Stimulated activated CD4-positive, alpha-beta T cell treated with anti-CD3 and anti-CD28 coated beads, Interleukin-2, amount 100 ng/mL, for 48 hours (primary cell): ENCODE data around the gene CD83.
A peak's percentile ranks its signal among the peaks of the same experiment; 100 is the strongest.
"Not testable (repeated sequence)": the region's sequence is repeated elsewhere in the genome, so short reads cannot be mapped to it uniquely, and the experiment has no call there.

ENCODE experiments used
- DNase-seq, 2 donors: peaks; one replicate each; pipeline ENCODE4 v3.0.0-alpha.2; 2020

Gene CD83, protein sequence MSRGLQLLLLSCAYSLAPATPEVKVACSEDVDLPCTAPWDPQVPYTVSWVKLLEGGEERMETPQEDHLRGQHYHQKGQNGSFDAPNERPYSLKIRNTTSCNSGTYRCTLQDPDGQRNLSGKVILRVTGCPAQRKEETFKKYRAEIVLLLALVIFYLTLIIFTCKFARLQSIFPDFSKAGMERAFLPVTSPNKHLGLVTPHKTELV

DNA sequence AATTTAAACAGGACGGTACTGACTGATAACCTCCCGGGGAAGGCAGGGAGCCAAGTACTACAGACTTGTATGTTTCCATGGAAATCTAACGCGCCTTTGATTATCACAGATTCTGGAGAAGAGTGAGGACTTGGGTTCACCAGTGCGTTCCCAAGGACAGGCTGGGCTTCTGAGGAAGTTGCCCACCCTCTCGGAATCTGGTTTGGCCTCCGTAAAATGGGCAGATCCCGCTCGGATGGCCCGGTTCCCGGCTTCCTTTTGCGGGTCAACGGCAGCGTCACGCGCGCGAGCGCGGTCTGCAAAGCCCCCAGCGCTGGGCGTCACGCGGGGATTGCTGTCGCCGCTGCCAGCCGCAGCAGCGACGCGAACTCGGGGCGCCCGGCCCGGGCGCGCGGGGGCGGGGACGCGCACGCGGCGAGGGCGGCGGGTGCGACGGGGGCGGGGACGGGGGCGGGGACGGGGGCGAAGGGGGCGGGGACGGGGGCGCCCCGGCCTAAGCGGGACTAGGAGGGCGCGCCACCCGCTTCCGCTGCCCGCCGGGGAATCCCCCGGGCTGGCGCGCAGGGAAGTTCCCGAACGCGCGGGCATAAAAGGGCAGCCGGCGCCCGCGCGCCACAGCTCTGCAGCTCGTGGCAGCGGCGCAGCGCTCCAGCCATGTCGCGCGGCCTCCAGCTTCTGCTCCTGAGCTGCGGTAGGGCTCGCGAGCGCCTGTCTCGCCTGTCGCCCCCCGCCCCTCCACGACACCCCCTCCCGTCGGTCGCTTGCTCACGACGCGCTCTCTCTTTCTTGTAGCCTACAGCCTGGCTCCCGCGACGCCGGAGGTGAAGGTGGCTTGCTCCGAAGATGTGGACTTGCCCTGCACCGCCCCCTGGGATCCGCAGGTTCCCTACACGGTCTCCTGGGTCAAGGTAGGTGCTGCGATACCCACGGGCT lies at the start of gene CD83:
CD83 (plus strand) TSS at position 615 of the 933 bp plus-strand sequence; CDS start at position 655, 40 bp downstream.
- peak; percentile 60 to 65 for DNase-seq

DNA sequence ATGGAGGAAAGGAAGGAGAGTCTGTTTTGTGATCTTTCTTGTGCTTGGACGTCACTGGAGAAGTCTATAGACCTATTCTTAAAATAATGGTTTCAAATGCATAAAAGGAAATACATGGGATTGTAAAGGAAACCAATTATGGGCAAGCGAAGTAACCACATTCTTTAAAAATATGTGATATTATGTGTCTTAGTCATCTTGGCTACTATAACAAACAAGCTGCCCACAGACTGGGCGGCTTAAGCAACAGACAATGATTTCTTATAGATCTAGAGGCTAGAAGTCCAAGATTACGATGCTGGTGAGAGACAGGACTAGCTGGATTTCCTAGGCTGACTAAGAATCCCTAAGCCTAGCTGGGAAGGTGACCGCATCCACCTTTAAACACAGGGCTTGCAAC lies 49.4 kb upstream of the CD83 start:
- no peak for DNase-seq

DNA sequence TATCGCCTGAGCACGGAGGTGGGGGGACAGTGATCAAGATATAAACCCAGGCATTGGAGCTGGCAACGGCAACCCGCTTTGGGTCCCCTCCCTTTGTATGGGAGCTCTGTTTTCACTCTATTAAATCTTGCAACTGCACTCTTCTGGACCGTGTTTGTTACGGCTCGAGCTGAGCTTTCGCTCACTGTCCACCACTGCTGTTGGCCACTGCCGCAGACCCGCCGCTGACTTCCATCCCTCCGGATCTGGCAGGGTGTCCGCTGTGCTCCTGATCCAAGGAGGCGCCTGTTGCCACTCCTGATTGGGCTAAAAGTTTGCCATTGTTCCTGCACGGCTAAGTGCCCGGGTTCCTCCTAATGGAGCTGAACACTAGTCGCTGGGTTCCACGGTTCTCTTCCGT lies 48.9 kb upstream of the CD83 start:
- no peak for DNase-seq

DNA sequence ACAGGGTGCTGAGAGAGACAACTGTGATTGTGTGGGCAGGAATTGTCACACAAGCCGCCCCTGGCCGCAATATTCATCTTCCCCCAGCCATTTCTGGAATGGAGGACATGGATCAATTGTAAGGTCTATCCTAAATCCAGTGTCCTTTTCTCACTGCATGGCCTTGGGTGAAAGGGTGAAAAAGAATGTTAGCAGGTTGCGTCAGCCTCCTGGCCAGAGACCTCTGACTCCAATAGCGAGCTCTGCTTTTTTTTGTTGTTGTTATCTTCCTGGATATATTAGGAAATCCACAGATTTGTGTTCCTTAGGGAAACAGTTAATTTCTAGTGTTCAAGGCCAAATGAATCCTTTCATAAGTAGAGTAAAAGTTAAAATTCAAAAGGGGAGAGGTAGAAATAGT lies 47.1 kb upstream of the CD83 start:
- no peak for DNase-seq

DNA sequence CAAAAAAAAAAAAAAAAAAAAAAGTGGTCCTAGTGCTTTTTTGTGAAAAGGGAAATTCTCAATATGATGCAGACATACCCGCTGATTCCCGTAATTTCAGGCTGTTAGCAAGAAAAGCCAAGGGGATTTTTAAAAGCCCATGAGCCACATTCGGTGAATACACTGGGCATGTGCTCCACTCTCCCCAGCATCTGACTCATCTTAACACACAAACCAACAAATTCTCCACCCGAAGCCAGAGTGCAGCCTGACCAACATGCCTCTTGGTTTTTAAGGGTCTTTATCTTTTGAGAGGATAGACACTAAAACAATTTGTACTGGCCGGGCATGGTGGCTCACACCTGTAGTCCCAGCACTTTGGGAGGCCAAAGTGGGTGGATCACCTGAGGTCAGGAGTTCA lies 45.5 kb upstream of the CD83 start:
- DNase-seq = no peak

DNA sequence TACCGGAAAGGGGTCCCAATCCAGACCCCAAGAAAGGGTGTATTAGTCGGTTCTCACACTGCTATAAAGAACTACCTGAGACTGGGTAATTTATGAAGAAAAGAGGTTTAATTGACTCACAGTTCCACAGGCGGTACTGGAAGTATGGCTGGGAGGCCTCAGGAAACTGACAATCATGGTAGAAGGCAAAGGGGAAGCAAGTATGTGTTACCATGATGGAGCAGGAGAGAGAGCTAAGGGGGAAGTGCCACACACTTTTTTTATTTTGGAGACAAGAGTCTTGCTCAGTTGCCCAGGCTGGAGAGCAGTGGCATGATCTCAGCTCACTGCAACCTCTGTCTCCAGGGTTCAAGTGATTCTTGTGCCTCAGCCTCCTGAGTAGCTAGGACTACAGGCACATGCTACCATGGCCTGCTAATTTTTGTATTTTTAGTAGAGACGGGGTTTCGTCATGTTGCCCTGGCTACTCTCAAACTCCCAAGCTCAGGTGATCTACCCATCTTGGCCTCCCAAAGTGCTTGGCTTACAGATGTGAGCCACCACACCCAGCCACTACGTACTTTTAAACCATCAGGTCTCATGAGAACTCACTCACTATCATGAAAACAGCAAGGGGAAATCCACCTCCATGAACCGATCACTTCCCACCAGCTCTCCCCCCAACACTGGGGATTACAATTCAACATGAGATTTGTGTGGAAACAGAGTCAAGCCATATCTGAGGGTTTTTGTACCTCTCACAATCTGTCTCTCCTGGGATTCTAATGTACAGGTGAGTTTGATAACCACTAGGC lies 43.8 kb upstream of the CD83 start:
- DNase-seq = not testable (repeated sequence)

DNA sequence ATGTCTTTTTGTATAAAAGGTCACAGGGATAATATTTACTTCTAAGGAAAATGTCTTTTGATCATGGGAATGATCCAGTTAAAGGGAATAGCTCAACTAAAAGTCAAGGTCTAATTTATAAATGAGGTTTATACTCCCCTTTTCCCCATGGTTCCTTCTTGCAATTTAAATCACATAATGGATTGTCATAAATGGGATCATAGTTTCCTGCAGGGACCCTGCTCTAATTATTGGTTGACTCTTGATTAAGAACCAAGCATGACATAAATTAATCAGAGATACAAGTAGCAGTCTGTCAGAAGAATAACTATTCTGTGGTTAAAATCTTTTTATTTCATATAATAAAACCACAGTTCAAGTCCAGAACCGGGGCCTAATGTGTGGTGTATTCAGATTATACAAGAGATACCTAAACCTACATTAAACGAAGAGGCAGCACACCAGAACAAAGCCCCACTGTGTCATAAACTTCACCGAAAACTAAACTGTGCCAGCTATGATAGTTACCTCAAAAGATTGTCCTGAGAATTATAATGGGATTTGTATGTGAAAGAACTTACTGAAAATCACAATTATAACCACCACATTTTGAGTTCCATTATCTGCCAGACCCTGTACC lies 43.0 kb upstream of the CD83 start:
- no peak for DNase-seq

DNA sequence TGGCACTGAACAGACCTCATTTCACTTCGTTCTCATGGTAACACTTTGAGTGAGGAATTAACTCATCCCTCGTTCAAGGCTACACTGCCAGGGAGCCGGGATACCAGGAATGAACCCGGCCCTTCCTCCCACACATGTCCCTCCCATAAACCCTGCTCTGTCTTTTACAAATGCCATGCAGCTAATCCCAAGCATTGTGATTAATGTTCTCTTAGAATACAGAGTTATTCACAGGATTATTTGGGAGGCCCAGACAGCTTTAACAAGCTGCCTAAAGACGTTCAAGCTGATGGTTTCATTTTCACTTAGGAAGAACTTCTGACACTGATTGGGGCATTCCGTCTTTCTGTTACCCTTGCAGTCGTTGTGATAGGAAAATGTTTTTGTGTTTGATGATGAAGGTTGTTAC lies 42.5 kb upstream of the CD83 start:
- DNase-seq = no peak

DNA sequence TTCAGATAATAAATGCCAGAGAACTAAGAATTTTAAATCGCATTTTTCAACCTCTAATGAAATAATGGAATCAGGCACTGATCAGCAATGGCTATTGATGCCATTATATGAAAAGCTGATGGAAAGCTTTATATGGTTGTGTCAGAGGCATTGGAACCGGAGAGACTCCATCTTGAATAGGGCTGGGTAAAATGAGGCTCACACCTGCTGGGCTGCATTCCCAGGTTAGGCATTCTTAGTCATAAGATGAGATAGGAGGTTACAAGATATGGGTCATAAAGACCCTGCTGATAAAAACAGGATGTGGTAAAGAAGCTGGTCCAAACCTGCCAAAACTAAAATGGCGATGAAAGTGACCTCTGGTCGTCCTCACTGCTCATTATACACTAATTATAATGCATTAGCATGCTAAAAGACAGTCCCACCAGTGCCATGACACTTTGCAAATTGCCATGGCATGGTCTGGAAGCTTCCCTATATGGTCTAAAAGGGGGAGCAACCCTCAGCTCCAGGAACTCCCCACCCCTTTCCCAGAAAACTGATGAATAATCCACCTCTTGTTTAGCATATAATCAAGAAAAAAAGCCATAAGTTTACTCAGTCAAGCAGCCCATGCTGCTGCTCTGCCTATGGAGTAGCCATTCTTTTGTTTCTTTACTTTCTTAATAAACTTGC lies 40.2 kb upstream of the CD83 start:
- no peak for DNase-seq

DNA sequence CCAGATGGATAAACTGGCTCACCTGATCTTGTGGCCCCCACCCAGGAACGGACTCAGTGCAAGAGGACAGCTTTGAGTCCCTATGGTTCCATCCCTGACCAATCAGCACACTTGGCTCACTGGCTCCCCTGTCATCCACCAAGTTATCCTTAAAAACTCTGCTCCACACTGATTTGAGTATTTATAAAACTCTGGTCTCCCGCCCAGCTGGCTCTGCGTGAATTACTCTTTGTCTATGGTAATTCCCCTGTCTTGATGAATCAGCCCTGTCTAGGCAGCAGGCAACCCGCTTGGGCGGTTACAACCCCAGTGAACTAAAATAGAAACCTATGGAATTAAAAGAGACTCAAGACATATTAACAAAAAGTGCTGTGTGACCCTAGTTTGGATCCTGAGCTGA lies 38.1 kb upstream of the CD83 start:
- peak in 1 of 2 donors; percentile 16 for DNase-seq

DNA sequence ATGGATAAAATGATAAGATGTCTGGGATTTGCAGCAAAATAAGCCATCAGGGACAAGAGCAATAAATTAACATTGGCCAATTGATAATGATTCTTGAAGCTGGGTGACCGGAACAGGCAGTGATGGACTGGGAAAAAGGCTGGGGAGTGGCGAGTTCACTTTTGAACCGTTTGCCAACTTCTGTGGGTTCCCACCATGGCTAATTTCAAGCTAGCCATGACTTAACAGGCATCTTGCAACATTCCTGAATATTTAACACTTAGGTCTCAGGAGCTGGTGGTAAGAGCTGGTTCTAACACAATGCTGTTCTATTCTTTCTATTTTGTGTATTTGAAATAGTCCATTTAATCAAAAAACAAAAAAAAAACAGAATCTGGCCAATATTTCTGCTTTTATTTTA lies 37.6 kb upstream of the CD83 start:
- no peak for DNase-seq

DNA sequence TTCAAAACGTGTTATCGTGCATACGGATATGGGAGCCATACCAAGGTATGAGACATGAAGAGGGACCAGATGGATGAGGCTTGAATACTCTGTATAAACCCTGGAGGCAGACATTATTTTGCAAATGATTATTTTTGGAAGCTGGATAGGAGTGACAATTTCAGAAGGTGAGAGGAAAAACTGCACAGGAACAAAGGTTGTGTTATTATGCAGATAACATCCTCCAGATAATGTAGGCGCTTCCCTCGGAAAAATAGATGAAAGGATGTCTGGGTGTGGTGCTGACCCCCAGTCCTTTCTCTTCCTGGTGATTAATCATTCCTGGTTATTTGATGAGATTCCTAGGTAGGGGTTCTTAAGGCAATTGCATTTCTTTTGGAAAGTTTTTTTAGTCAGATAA lies 36.4 kb upstream of the CD83 start:
- DNase-seq = no peak

DNA sequence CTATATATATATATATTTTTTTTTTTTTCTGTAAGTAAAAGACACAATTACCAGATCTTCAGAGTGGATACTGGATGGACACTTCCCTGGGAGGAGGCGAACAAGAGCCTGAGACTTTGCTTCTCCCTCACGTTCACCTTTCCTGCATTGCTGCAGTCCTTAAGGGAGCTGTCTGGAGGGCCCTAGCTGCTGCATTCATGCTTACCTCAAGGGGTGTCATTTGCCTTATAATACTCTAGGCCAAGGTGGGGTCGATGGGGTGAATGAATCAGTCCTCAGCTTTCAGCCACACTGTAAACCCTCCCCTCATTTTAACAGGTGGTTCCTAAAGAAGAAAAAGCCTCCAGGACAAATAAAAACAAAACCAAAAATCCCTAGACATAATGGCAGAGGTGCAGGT lies 34.8 kb upstream of the CD83 start:
- no peak for DNase-seq

DNA sequence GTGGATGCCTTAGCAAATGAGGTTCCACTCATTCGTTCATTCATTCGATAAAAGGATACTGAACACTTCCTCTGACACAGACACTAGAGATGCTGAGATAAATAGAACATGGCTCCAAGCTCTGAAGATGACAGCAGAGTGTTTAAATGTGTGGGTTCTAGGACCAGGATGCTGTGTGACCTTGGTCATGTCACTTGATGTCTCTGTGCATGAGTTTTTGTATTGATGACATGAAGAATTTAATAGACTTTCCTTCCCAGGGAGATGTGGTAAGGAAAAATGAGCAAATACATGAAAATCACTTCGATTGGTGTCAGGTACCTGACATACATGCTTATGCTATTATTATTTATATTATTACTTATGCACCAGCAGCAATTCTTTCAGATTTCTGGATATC lies 34.3 kb upstream of the CD83 start:
- DNase-seq = no peak

DNA sequence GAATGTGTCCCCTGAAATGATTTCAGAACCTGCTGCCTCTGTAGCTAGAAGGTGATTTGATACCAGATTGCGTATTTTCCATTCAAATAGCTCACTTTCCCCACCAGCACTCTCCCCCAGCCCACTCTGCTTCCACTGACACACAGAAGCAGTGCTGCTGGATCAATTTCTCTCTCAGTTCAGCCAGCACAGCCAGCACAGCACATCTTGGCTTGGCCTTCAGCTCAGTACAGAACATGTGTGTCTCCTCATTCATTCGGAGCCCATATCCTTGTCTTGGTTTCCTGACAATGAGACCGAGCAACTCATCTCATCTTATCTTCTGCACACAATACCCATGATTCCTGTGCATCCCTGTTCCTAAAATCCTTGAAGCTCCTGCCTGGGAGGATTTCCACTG lies 33.8 kb upstream of the CD83 start:
- no peak for DNase-seq

DNA sequence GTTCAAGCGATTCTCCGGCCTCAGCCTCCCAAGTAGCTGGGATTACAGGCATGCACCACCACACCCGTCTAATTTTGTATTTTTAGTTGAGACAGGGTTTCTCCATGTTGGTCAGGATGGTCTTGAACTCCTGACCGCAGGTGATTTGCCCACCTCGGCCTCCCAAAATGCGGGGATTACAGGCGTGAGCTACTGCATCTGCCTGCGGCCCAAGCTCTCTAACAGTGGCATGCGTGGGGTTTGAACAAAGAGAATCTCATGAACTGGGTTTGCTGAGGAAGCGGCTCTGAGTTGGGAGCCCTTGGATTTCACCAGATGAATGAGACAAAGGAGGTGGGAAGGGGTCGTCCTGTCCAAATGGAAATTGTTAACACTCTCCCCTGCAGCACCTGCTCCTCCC lies 33.2 kb upstream of the CD83 start:
- no peak for DNase-seq

DNA sequence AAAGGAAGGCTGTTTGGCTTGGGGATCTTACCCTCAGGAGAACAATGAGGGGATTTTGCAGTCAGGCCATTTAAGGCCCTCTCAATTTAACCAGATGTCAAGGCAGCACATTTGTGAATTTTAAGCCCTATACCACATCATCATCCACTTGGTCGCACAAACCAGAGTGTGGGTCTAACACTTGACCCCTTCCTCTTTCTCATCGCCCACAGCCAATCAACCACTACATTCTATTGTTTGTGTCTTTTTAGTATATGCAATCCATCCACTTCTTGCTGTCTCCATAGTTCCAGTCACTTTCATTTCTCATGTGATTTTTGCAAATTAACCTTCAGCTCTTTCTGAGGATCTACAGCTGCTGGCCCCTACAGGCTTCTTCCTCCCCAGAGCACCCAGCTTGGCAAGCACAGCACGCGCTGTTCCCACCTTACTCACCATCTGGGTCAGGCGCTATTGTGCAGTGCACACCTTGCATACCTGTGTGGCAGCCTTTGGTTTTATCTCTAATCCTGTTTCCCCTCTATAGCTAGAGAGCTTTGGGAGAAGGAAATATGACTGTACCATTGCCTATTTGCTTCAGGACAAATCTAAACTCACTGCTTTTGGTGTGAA lies 32.3 kb upstream of the CD83 start:
- DNase-seq = no peak

DNA sequence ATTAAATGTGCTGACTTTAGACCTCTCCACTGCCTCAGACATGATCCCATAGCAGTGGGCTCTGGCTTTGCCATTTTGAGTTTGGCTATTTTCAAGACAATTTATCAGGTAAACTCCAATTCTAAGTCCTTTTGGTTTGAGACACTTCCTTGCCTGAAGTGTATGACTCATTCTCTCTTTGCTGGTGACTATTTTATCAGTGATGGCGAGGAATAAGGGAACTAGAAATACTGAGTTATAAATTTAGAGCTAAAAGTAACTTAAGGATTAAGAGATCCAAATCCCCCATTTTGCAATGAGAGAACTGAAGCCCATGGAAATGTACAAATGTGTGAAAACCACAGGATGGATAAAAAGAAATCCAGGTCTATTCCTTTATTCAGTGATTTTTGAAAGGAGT lies 30.9 kb upstream of the CD83 start:
- no peak for DNase-seq

DNA sequence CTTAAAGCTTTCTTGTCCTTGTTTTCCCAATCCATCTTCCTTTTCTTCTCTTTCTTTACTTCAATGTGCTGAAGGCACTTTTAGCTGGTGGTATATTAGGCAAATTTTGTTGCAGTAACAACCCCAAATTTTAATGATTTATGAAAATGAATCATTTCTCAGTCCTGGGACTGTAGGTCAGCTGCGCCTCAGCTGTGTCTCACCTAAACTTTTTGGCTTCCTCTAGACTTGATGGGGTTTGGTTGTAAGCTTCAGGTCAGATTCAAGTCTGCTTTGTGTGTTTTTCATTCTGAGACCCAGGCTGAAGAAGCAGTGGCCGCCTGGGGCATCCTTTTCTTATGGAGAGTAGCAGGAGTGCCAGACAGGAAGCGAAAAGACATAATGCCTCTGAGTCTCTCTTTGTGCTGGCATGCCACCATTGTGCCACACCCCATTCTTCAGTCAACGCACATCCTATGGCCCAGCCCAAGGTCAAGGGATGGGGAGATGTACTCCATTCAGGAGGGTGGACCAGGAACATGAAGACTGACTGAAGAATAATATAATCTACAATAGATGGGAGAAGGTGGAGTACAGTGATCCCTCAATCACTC lies 28.9 kb upstream of the CD83 start:
- no peak for DNase-seq

DNA sequence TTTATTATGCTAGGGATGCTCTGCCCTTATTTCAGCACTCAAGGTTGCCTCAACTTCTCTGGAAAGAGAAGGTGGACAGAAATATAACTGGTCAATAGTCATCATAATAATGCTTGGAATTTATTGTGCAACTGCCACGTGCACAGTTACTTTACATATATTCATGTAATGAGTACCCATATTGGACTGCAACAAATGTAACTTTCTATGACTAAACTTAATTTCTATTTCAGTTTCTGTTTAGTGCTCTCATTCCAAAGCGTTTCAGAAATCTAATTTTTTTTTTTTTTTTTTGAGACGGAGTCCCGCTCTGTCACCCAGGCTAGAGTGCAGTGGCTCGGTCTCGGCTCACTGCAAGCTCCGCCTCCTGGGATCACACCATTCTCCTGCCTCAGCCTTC lies 28.3 kb upstream of the CD83 start:
- no peak for DNase-seq

DNA sequence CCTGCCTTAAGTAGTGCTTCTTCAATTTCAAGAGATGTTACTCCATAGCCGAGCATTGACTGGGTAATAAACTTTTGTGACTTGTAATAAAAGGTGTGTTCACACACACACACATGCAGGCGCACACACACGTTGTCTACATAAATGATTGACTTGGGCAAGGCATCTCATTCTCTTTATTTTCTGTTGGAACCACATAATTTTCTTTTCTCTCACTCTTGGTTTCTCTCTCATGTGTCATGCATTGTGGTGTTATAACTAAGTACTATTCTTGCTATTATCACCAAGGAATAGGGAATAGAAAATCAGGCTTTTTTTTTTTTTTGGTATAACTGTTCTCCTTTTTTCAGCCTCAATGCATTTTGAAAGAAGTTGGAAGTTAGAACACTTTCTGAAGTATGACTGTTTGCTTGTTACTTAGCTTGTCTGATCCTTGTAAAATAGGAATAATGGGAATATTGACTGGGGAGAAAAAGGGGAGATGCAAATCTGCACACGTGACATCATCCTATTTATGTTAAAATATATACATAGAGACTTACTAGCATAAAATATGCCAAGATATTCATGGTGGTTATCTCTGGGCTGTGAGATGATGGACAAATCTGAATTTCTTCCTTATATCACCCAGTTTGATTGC lies 26.1 kb upstream of the CD83 start:
- DNase-seq = no peak
